GM18867 (cell line): ENCODE results near the gene CRABP1.

ENCODE experiments used
- ATAC-seq: cut with Tn5 transposase; IDR thresholded peaks from one replicate; pipeline ENCODE4 v1.9.1; 2021; ENCODE audit warnings: mild to moderate bottlenecking, moderate library complexity; ENCODE audit not compliant: unreplicated experiment

Gene CRABP1

DNA sequence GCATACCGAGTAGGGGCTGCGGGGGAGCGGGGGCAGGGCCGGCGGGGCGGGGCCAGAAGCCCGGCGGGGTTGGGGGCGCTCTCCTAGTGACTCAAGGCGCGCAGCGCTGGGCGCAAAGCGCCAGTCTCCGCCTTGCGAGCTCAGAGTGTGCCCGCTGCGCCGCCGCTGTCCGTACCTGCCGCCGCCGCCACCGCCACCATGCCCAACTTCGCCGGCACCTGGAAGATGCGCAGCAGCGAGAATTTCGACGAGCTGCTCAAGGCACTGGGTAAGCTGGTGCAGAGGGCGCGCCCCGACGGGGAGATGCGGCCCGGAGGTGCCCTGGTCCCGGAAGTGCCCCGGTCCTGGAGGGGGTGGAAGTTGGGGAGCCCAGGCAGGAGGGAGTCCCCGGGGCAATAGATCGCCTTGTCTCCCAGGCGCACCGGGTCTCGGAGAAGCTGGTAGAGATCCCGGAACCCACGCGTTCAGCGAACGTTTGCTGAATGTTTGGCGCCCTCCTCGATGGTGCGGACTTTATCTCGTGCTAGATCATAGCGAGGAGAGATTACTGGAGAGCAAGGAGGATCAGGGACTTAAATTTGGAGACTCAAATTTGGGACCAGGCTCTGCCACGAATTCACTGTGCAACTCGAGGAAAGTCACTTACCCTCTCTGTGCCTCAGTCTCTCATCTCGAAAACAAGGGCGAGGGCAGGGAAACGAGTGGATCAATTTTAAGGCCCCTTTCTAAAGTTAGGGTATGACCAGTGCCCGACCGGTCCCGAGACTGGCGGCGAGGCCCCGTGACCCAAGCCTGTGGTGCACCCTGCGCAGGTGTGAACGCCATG is at the start of gene CRABP1:
Gene CRABP1 (plus strand): TSS at position 123 of the 826 bp plus-strand sequence. CDS start 76 bp downstream, at position 199.
- no peak for ATAC-seq

DNA sequence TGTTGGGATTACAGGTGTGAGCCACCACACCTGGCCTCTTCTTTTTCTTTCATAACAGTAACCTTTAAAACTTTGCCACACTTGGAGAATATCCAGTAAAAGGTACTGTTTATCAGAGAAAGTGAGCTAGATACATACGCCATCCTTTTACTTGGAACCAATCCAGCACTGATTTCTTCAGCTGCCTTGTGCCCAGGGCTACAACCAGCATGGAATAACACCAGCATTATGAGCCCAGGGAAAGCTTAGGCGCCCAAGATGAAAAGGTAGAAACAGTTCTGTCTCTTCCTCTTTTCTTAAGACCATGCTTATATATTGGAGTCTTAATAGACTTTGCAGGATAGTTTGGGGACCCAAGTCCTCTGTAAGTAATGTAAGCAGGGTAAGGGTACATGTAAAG is 49.1 kb upstream of the CRABP1 start:
- no peak for ATAC-seq

DNA sequence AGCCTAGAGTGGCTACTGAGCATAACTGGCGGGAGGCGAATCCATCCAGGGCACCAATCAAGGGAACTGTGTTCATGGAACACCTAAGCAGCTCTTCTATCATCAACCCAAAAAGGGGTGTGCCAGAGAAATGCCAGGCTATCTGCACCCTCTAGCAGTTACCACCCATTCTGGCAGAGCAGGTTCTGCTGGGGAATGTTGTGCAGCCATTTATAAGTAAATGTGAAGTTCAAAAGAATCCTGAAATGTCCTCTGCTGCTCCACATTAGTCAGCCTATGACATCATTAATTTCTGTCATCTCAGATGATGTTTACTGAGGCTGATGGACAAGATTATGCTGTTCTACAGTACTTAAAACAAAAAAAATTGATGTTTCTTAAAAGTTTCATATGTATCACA is 48.5 kb upstream of the CRABP1 start:
- ATAC-seq, result no peak

DNA sequence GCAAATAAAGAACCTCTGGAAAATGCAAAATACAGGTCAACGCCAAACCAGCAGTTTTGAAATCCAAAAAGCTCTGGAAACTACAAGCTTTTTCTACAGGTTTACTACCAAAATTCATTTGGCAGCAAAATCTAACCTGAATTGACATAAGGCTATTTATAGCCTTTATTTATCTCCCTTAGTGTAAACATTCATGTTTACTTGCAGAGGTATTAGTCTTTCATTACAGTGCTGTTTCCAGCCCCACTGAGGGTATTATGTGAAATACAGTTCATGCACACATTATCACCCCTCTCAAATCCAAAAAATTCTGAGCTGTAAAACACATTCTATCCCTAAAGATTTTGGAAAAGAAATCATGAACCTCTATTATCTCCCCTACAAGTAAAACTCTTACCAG is 47.9 kb upstream of the CRABP1 start:
- no peak for ATAC-seq

DNA sequence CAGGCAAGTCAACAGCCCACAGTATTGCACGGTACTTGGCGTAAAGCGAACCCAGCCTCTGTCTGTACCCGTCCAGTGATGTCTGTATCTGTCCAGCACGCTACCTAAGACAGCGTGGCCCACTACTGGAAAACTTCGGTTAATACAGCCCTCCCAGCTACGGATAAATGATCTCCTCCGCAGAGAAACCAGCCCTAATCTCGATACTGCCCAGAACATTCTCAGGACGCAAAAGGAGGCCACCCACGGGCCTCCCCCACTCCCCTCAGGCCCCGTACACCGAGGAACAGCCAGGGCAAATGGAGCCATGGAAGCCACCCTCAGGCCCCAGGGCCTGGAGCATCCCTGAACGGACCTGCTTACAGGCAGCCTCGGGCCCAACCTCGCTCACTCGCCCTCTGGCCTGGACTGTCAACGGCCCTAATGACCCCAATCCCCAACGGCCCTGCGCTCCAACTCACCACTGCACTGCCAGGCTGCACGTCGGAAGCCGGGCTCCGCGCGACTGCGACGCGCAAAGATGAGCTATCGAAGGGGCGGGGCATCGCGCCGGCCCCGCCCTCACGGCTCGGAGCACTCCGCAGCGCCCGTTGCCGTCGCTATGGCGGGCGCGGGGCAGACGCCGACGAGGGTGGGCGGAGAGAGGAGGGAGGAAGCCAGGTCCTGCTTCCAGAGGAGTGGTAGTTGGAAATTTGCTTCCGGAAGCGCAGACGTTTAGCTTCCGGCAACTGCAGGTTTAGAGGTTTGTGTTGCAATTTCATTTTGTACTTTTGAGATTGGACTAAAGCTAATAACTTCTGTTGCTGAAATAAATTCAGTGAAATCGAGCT is 40.8 kb upstream of the CRABP1 start, which contains the start of gene SKIC8:
Gene SKIC8 (minus strand): TSS at position 509 of the 830 bp plus-strand sequence. CDS start 3,923 bp downstream, outside the sequence.
- peak; percentile 86 for ATAC-seq

DNA sequence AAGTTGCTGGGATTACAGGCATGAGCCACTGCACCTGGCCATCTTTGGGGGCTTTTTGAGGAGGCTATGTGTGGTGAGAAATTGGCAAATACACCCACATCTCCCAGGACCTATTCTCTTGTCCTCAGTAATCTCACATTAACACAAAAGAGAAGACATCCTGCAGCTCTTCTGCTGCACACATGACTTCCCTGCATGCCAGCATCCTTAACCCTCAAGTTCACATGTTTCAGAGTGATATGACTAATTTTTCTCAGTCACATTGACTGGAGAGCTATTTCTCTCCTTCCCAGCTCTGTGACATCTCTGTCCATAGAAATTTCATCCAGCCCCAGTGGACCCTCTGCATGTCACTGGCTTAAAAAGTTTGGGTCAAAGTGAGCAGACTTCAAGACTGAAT is 38.8 kb upstream of the CRABP1 start:
- no peak for ATAC-seq

DNA sequence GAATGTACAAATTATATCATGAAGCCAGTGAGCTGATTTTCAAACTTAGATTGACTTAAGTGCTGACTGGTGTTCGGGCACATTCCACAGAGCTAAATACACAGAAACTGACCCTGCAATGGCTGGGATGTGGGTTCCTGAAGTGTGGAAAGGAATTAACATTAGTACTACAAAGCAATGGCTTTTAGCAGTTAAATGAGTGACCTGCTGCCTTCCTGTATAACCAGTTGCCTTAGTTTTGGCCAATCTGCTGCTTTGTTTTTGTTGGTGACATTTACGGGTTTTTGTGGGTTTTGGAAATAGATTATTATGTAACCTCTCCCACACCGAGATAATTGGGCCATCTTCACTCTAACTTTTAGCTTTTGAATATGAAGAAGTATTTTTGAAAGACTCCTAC is 38.3 kb upstream of the CRABP1 start:
- no peak for ATAC-seq

DNA sequence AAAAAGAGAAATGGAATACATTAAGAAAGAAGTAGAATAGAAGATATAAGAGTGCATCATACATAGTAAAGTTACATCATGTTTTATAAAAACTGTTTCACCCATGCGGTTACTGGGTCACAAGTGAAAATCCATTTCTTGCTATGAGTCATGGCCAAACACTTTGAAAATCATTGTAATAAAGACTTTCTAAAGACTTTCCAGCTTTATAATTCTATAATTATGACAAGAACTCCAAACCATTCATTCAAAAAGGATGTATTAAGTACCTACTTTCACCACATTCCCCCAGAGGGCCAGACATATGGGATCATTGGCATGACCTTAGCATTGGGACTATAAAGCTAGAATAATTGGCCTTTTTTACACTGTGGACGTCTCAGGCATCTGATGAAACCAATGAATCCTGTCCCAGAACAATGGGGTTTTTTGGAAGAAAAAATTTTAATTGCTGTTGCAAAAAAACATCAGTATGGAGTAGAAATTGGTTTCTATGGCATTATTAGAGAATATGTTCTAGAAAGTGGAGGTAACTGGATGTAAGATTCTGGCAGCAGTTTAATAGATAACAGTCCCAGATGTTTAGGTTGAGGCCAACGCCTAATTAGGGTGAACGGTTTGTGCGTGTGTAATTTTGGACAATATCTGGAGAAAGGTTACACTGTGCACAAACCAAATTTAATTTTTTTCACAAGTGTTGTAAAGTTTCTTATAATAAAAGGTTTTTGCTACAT is 37.4 kb upstream of the CRABP1 start:
- no peak for ATAC-seq

DNA sequence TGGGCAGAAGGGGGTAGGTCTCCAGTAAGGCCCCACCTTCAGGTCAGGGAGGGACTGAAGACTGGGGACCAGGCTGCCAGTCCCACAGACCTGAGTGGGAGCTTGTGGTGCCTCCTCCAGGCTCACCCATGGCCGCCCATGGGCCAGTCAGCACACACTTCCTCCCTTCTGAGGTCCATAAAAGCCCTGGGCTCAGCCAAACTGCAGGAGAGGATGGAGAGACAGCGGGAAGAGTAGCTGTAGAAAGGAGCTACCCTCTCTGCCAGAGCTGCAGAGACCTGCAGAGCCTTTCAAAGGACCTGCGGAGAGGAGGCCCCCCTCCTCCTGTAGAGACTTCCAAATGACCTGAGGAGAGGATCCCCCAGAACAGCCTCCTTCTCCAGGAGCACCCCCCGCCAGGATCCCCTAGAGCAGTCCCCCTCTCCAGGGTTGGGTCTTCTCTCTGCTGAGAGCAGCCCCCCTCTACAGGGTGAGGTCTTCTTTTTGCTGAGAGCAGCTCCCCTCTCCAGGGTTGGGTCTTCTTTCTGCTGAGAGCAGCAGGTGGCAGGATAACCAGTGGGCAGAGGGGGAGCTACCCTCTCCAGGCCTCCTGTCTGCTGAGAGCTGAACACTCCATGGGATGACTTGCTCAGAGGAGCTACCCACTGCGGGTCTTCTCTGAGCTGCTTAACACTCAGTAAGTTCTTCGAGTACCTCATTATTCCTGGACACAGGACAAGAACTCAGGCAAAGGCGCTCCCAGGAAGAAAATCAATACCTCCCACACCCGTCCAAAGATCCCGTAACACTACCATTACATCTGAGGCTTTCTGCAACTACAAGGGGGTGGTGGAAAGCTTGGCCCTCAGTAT is 35.7 kb upstream of the CRABP1 start:
- no peak for ATAC-seq

DNA sequence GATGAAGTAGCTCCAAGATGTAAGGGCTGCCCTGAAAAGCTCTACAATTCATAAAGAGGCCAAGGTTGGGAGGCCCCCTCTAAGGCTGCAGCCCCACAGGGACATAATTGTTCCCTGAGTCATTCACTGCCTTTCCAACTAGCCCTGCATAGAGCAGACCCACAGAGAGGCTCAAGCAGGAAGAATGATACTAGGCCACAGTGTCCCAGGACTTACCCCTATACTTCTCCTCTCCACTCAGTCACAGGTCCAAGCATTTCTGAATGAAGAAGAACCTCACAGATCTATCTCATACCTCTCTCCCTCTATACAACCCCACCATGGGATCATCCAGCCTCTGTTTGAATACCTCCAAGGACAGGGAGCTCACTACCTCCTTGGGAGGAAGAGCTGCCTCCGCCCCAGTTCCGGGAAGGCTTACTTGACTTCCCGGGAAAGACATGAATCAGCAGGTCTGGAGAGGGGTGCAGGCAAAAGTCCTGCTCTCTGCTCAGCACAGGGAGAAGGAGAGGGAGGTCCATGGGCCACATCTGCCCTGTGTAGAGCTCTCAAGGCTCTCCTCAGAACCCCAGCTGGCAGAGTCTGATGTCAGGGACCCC is 33.9 kb upstream of the CRABP1 start:
- no peak for ATAC-seq

DNA sequence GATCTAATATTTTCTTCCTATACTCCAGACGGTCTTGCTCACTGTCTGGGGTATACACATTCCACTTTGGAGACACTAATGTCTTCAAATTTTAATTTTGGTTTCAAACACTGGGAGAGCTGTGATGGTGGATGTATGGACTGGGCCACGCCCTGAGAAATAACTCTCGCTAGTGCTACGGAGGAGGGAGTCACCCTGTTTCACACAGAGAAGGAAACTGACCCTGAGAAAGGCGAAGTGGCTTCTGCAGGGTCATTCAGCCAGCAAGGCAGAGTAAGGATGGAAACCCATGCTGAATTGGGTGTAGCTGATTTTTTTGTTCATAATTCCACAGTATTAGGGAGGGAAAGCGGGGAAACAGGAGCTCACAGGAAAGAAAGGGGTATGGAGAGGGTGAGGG is 32.2 kb upstream of the CRABP1 start:
- no peak for ATAC-seq

DNA sequence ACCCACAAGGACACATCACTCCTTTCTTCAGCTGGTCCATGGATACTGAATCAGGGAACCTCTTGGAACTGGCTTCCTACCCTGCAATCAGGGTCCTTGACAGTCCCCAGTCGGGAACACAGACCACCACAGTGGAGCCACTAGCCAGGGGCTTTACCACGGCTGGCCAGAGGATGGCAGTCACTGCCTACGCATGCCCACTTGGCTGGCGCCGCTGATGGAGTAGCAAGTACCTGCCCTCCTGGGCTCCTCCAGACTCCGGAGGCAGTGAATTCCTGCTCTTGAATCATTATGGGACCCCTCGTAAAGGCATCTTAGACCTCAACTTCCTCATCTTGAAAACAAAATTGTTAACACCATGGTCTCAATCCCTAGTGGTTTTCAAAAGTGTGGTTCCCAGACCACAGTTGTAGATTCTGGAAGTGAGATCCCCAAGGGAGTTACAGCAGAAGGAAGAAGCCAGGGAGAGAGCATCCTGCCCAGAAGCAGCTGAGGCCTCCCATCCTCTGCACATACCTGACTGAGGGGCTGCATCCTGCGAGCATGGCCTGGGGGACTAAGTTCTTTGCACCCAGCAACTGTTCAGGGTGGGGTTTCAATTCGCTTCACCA is 31.6 kb upstream of the CRABP1 start:
- no peak for ATAC-seq

DNA sequence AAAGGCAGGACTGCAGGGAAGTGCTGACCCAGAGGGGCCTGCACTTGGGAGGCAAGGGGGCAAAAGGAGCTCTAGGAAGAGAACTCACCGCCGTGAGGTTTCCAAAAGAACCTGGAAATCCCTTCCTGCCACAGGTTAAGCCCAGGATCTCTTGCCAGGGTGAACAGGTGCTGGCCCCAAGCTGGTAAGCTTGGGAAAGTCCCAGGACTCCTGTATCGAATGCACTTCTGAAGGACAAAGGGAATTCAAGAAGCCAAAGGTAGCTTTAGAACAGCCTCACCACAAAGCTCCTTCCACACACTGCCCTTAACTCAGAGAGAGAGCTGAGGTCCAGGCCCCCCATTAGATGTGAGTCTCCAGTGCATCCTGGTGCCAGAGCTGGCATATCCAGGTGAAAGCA is 28.9 kb upstream of the CRABP1 start:
- ATAC-seq, result no peak

DNA sequence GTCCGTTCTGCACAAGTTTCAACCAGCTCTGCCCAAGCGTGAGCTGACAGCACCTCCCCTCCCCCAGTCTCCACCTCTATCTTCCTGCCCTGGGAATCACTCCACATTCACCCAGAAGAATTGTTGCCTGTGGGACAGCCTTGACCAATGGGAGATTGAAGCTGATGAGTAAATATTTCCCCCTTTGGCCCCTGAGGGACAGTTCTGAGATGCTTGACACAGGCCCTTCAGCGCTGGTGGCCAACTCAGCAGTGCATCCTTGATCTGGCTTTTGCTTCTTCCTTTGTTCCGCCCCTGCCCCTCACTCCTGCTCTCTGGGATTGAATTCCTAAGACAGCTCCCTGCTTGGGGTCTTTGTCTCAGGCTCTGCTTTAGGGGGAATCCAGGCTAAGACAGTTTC is 27.6 kb upstream of the CRABP1 start:
- ATAC-seq, result no peak

DNA sequence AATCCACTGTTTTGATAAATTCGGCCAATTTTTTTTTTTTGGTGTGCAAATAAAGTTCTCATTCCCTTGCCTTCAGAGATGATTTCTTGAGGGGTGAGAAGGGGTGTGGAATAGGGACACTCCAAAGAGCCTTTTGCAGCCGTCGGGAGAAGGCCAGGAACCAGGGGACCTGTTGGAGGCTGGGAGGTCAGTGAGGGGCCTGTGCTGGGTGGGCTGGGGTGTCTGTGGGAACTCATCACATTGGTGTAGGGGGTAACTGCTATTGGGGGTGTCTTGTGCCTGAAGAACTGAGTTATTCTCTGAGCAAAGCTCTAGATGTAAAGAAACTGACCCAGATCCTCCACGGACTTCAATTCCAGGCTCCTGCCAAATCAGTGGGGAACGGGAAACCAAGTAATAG is 27.2 kb upstream of the CRABP1 start:
- ATAC-seq, result no peak

DNA sequence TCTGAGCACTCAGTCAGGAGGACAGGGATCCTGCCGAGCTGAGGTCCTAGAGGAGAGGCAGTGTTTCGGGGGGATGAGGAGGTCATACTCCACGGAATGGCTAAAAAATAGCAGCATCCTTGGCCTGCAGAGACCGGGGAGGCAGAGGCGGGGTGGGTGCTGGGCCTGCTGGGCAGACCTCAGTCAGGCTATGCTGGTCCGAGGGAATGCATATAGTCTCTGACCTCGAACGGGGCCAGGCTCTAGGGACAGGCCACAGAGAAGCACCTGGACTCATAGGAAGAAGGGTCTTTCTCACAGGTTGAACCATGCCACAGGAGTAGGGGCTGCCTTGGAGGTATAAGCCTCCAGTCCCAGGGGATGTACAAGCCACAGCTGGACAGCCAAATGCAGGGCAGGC is 26.8 kb upstream of the CRABP1 start:
- ATAC-seq, result no peak

DNA sequence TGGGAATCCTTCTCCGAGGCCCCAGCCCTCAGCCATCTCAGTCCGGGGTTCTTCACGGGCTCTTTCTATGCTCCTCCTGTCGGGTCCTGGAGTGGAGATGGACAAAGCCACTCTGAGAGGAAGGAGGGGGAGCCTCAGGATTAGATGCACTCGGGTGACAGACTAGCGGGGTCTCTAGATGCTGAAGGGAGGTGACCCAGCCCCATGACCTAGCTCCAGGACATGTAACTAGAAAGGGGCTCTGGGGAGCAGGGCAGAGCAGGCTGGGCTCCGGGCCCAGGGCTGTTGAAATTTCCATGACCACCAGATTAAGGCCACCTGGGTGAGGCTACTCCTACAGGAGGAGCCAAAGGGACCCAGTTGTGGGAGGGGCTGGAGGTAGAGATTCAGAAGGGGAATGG is 26.0 kb upstream of the CRABP1 start:
- ATAC-seq, result no peak

DNA sequence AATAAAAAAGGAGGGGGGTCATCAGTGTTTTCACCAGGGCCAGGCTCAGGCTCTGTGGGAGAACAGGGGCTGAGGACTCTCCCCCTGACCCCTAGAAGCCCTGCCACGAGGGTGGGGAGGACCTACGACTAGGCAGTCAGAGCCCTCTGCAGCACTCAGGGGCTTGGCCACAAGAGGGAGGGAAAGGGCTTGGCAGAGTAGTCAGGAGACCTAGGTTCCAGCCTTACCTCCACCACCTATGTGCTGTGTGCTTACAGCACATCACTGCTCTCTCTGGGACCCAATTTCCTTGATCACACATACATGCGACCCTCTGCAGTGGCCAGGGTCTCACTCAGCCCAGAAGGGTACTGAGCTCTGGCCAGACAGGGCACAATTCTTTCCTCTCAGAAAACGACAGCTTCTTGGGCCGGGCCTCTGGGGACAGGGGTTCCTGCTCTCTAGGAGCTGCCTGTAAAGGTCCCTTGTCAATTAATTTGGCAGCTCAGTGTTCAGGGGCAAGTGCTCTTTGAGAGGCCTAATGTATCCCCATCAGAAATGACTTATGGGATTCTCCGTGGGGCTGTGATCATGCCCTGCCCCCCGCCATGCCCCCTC is 24.4 kb upstream of the CRABP1 start:
- ATAC-seq, result no peak
